Measurements from ENCODE around the gene DUSP7. TPM values are rescaled to one million over a fixed set of nuclear protein-coding genes. Genes with fewer than 3 reads are reported as not detected.

The DUSP7 gene
- total and polyA plus RNA-seq, 2 donors (not counting 3 experiments of a cell fraction or from before 2014, with no cell fraction given) = 29.2 to 37.7 TPM

GRCh38 chr3:52037291-52037690 is 19.1 kb downstream of the DUSP7 start:
- intact Hi-C loops (cut with micrococcal nuclease) (no loop called here), dilution Hi-C loops (cut with MboI; ENCODE audit: extremely low pct_ligation_motif_present, low sequenced_read_pairs) (no loop called here)
- CTCF ChIA-PET = interaction anchor here (1.1 to 5.8 kb wide), 6 partner anchors 15 to 86 kb away, joined by 3 to 43 read pairs (median 6); partner anchors contain the start of gene DUSP7
- POLR2A ChIA-PET = no interaction called here
- TF ChIP-seq EZH2 (IDR thresholded peaks at IDR 0.05; ENCODE audit: borderline replicate concordance, low read depth, low read length, severe bottlenecking) = no peak
- TF ChIP-seq, protein P1, sequence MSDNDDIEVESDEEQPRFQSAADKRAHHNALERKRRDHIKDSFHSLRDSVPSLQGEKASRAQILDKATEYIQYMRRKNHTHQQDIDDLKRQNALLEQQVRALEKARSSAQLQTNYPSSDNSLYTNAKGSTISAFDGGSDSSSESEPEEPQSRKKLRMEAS (IDR thresholded peaks at IDR 0.05; ENCODE audit: insufficient read depth, insufficient read length) = no peak
- no peak for TF ChIP-seq GATA2 (IDR thresholded peaks at IDR 0.05; ENCODE audit: insufficient read depth, insufficient read length, low read depth, low read length)
- TF ChIP-seq JUN (IDR thresholded peaks at IDR 0.05; ENCODE audit: borderline replicate concordance, insufficient read depth, insufficient read length, low read depth) = no peak
- no peak for TF ChIP-seq FOS (IDR thresholded peaks at IDR 0.05; ENCODE audit: borderline replicate concordance, insufficient read depth, low read length)
- no peak for TF ChIP-seq POLR2AphosphoS5 (IDR thresholded peaks at IDR 0.05; ENCODE audit: insufficient read depth, low read depth, low read length)
- H3K9me1 ChIP-seq (replicated peaks; ENCODE audit: control insufficient read depth, extremely low read depth, insufficient read depth, low read length) = no peaks in the 10 kb centered on the region
- H3K27ac ChIP-seq (ENCODE audit: insufficient read depth, low read depth, low read length) = no peak overlapping the region
- H2AFZ ChIP-seq (ENCODE audit: low read depth, low read length) = no peak overlapping the region
- no peak overlapping the region for H3K4me2 ChIP-seq (ENCODE audit: insufficient read depth, low read length)
- no peaks in the 10 kb centered on the region for H3K27me3 ChIP-seq (ENCODE audit: control insufficient read depth in 2 of 2, insufficient read depth in 2 of 2, low read length in 2 of 2)
- H3K9ac ChIP-seq (replicated peaks; ENCODE audit: extremely low read depth, insufficient read depth, low read length) = no peak overlapping the region
- BruUV-seq (replicated peaks) = no TSS peak
- H3K9me3 ChIP-seq (replicated peaks; ENCODE audit: control insufficient read depth, insufficient read depth, low read length) = no peaks in the 10 kb centered on the region
- DNase-seq (ENCODE audit: low read depth, low spot score) (no peak), FAIRE-seq (no peak)
- H3K4me3 ChIP-seq (replicated peaks in 1 of 3; ENCODE audit: insufficient read depth in 1 of 3, low read depth in 1 of 3, low read length in 3 of 3) = no peak overlapping the region
- H3K4me1 ChIP-seq (ENCODE audit: control insufficient read depth, extremely low read depth, insufficient read depth, low read length) = no peaks in the 10 kb centered on the region
- no peaks in the 10 kb centered on the region for H4K20me1 ChIP-seq (replicated peaks; ENCODE audit: control insufficient read depth, extremely low read depth, insufficient read depth, low read length)
- no peaks in the 10 kb centered on the region for H3K79me2 ChIP-seq (ENCODE audit: control insufficient read depth, insufficient read depth, low read length)
- no peaks in the 10 kb centered on the region for H3K36me3 ChIP-seq (ENCODE audit: control insufficient read depth in 2 of 2, extremely low read depth in 1 of 2, insufficient read depth in 2 of 2, low read length in 2 of 2)

GRCh38 chr3:52036829-52037228 is 19.5 kb downstream of the DUSP7 start:
- intact Hi-C loops (cut with micrococcal nuclease) (no loop called here), dilution Hi-C loops (cut with MboI; ENCODE audit: extremely low pct_ligation_motif_present, low sequenced_read_pairs) (no loop called here)
- DNase-seq (ENCODE audit: low read depth, low spot score) = no peak
- ChIA-PET CTCF (interaction anchor here (0.7 to 5.8 kb wide), 9 partner anchors 9 to 108 kb away, joined by 3 to 43 read pairs (median 5); partner anchors contain the start of gene DUSP7), POLR2A (no interaction called here)
- no TSS peak for BruUV-seq (replicated peaks)
- no peak for FAIRE-seq
- Histone ChIP-seq H3K4me3 (replicated peaks in 1 of 3; ENCODE audit: insufficient read depth in 1 of 3, low read depth in 1 of 3, low read length in 3 of 3) (no peak overlapping the region), H3K36me3 (ENCODE audit: control insufficient read depth in 2 of 2, extremely low read depth in 1 of 2, insufficient read depth in 2 of 2, low read length in 2 of 2) (no peaks in the 10 kb centered on the region), H3K79me2 (ENCODE audit: control insufficient read depth, insufficient read depth, low read length) (no peaks in the 10 kb centered on the region), H3K4me2 (ENCODE audit: insufficient read depth, low read length) (no peak overlapping the region), H3K27me3 (ENCODE audit: control insufficient read depth in 2 of 2, insufficient read depth in 2 of 2, low read length in 2 of 2) (no peaks in the 10 kb centered on the region), H3K9me1 (replicated peaks; ENCODE audit: control insufficient read depth, extremely low read depth, insufficient read depth, low read length) (no peaks in the 10 kb centered on the region), H4K20me1 (replicated peaks; ENCODE audit: control insufficient read depth, extremely low read depth, insufficient read depth, low read length) (no peaks in the 10 kb centered on the region), H3K9me3 (replicated peaks; ENCODE audit: control insufficient read depth, insufficient read depth, low read length) (no peaks in the 10 kb centered on the region), H3K4me1 (ENCODE audit: control insufficient read depth, extremely low read depth, insufficient read depth, low read length) (no peaks in the 10 kb centered on the region), H2AFZ (ENCODE audit: low read depth, low read length) (no peak overlapping the region), H3K9ac (replicated peaks; ENCODE audit: extremely low read depth, insufficient read depth, low read length) (no peak overlapping the region), H3K27ac (ENCODE audit: insufficient read depth, low read depth, low read length) (no peak overlapping the region)
- no peak for TF ChIP-seq EZH2 (IDR thresholded peaks at IDR 0.05; ENCODE audit: borderline replicate concordance, low read depth, low read length, severe bottlenecking)
- TF ChIP-seq FOS (IDR thresholded peaks at IDR 0.05; ENCODE audit: borderline replicate concordance, insufficient read depth, low read length) = no peak
- TF ChIP-seq, protein P1 (IDR thresholded peaks at IDR 0.05; ENCODE audit: insufficient read depth, insufficient read length) = no peak
- no peak for TF ChIP-seq JUN (IDR thresholded peaks at IDR 0.05; ENCODE audit: borderline replicate concordance, insufficient read depth, insufficient read length, low read depth)
- no peak for TF ChIP-seq POLR2AphosphoS5 (IDR thresholded peaks at IDR 0.05; ENCODE audit: insufficient read depth, low read depth, low read length)
- no peak for TF ChIP-seq CTCF (IDR thresholded peaks at IDR 0.05; ENCODE audit: extremely low read depth in 1 of 2, insufficient read depth in 1 of 2, low read depth in 1 of 2, low read length in 2 of 2)
- no peak for TF ChIP-seq GATA2 (IDR thresholded peaks at IDR 0.05; ENCODE audit: insufficient read depth, insufficient read length, low read depth, low read length)
